Measurements from ENCODE around the gene OR51A7.
"Not testable (repeated sequence)": the region's sequence is repeated elsewhere in the genome, so short reads cannot be mapped to it uniquely, and the experiment has no call there.

OR51A7 gene

GRCh38 chr11:4903484-4903883, at the start of gene OR51A7:
Gene OR51A7 (plus strand): TSS chr11:4903783. CDS start chr11:4907370, 3,587 bp downstream.
- ATAC-seq (replicated peaks; ENCODE audit: extremely low read depth, poor library complexity, severe bottlenecking) (no peak), DNase-seq (ENCODE audit: low spot score in 2 of 2) (no peak)
- Mint-ChIP-seq H3K4me1 (no peaks in the 10 kb centered on the region), H3K27ac (ENCODE audit: low read depth) (no peak within 1 kb of the TSS), H3K27me3 (no peaks in the 10 kb centered on the region), H3K9me3 (peaks cover 5% of the 10 kb centered on the region), H3K36me3 (ENCODE audit: insufficient read depth) (no peaks in the 10 kb centered on the region), H3K4me3 (no peak within 1 kb of the TSS)

DNA sequence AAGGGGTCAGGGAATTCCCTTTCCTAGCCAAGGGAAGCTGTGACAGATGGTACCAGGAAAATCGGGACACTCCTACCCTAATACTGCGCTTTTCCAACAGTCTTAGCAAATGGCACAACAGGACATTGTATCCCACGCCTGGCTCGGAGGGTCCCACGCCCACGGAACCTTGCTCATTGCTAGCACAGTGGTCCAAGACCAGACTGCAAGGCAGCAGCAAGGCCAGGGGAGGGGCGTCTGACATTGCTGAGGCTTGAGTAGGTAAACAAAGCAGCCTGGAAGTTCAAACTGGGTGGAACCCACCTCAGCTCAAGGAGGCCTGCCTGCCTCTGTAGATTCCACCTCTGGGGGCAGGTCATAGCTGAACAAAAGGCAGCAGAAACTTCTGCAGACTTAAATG, 49.3 kb upstream of the OR51A7 start:
- not testable (repeated sequence) for DNase-seq (ENCODE audit: low spot score in 2 of 2); H3K36me3 Mint-ChIP-seq (ENCODE audit: insufficient read depth); H3K27ac Mint-ChIP-seq (ENCODE audit: low read depth); ATAC-seq (replicated peaks; ENCODE audit: extremely low read depth, poor library complexity, severe bottlenecking); H3K27me3 Mint-ChIP-seq; H3K9me3 Mint-ChIP-seq; H3K4me1 Mint-ChIP-seq; H3K4me3 Mint-ChIP-seq

DNA sequence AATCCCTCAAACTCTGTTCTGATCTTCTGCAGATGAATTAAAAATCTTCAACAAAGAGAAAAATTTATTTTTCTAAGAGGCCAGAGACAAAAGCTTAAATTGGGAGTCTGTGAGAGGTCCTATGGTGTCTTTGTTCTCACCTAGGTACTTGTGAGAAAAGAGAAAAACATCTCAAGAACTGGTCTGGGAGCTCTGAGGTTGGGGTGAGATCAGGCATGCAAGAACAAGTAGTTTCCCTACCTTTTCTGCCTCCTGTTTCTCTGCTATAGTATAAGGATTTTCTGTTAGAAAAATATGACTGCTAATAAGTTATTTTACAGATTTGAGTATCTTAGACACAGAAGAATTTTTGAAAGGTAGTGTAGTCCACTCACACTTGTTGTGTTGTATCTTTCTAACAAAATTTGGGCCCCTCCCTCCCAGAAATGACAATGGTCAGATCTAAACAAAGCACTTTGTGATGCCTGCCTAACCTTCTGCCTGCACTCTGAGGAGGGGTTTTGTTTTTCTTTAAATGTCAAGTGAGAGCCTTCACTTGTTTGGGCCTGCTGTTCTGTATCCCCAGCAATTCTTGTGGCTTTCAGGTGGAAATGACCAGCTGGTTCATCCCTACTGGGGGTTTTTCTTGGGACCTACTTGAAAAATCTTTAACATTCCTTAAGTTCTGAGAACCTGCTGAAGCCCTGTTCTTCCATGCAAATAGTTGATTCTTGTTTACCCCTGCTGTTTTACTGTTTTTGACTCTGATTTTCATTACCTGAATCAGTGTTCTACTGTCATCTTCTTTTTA, 40.9 kb upstream of the OR51A7 start:
- H3K27me3 Mint-ChIP-seq, result no peaks in the 10 kb centered on the region
- H3K36me3 Mint-ChIP-seq (ENCODE audit: insufficient read depth), result no peaks in the 10 kb centered on the region
- ATAC-seq (replicated peaks; ENCODE audit: extremely low read depth, poor library complexity, severe bottlenecking) (no peak), DNase-seq (ENCODE audit: low spot score in 2 of 2) (no peak)
- H3K9me3 Mint-ChIP-seq, result peaks cover 10% of the 10 kb centered on the region
- H3K4me1 Mint-ChIP-seq, result no peaks in the 10 kb centered on the region
- no peak overlapping the region for H3K4me3 Mint-ChIP-seq
- H3K27ac Mint-ChIP-seq (ENCODE audit: low read depth), result no peak overlapping the region

- ATAC-seq (replicated peaks; ENCODE audit: extremely low read depth, poor library complexity, severe bottlenecking) (no peak), DNase-seq (ENCODE audit: low spot score in 2 of 2) (no peak)
- Mint-ChIP-seq H3K27me3 (no peaks in the 10 kb centered on the region), H3K36me3 (ENCODE audit: insufficient read depth) (no peaks in the 10 kb centered on the region), H3K4me1 (no peaks in the 10 kb centered on the region), H3K27ac (ENCODE audit: low read depth) (no peak overlapping the region), H3K9me3 (peaks cover 10% of the 10 kb centered on the region), H3K4me3 (no peak overlapping the region)
Measured at GRCh38 chr11:4863876-4864275, 39.7 kb upstream of the OR51A7 start.

GRCh38 chr11:4865855-4866254, 37.7 kb upstream of the OR51A7 start:
- Mint-ChIP-seq H3K27me3 (no peaks in the 10 kb centered on the region), H3K36me3 (ENCODE audit: insufficient read depth) (no peaks in the 10 kb centered on the region), H3K27ac (ENCODE audit: low read depth) (no peak overlapping the region), H3K9me3 (no peaks in the 10 kb centered on the region), H3K4me3 (no peak overlapping the region), H3K4me1 (no peaks in the 10 kb centered on the region)
- ATAC-seq (replicated peaks; ENCODE audit: extremely low read depth, poor library complexity, severe bottlenecking), result no peak
- DNase-seq (ENCODE audit: low spot score in 2 of 2), result no peak

DNA sequence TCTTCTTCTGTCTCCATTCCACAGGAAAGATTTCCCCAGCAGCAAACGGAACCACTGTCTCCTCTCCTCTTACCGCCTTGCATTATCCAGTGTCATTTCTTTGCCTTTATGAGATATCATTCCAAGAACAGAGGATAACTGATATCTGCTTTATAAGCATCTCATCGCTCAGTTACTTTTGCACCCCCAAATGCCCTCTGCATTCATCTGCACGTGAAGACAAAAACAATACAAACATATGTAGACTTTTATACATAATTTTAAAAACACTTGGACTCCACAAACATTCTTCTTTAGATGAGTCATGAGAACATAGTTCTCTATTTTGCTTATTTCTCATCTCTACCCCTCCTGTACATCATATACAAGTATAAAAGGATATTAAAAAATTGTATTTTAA, 22.4 kb upstream of the OR51A7 start:
- H3K4me1 Mint-ChIP-seq, result no peaks in the 10 kb centered on the region
- ATAC-seq (replicated peaks; ENCODE audit: extremely low read depth, poor library complexity, severe bottlenecking), result no peak
- no peak for DNase-seq (ENCODE audit: low spot score in 2 of 2)
- H3K9me3 Mint-ChIP-seq, result no peaks in the 10 kb centered on the region
- no peak overlapping the region for H3K27ac Mint-ChIP-seq (ENCODE audit: low read depth)
- peaks cover 2% of the 10 kb centered on the region for H3K36me3 Mint-ChIP-seq (ENCODE audit: insufficient read depth)
- no peak overlapping the region for H3K4me3 Mint-ChIP-seq
- no peaks in the 10 kb centered on the region for H3K27me3 Mint-ChIP-seq

DNA sequence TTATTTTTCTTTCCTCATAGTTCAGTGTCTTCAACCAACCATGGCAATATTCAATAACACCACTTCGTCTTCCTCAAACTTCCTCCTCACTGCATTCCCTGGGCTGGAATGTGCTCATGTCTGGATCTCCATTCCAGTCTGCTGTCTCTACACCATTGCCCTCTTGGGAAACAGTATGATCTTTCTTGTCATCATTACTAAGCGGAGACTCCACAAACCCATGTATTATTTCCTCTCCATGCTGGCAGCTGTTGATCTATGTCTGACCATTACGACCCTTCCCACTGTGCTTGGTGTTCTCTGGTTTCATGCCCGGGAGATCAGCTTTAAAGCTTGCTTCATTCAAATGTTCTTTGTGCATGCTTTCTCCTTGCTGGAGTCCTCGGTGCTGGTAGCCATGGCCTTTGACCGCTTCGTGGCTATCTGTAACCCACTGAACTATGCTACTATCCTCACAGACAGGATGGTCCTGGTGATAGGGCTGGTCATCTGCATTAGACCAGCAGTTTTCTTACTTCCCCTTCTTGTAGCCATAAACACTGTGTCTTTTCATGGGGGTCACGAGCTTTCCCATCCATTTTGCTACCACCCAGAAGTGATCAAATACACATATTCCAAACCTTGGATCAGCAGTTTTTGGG, 21.6 kb upstream of the OR51A7 start, which contains the start of gene OR51T1:
TSS of gene OR51T1 (plus strand) at position 41 of the 641 bp plus-strand sequence. CDS start at position 41, 0 bp downstream.
- ATAC-seq (replicated peaks; ENCODE audit: extremely low read depth, poor library complexity, severe bottlenecking) (no peak), DNase-seq (ENCODE audit: low spot score in 2 of 2) (no peak)
- no peaks in the 10 kb centered on the region for H3K9me3 Mint-ChIP-seq
- H3K27ac Mint-ChIP-seq (ENCODE audit: low read depth), result no peak within 1 kb of the TSS
- H3K4me1 Mint-ChIP-seq, result no peaks in the 10 kb centered on the region
- H3K27me3 Mint-ChIP-seq, result no peaks in the 10 kb centered on the region
- H3K36me3 Mint-ChIP-seq (ENCODE audit: insufficient read depth), result peaks cover 2% of the 10 kb centered on the region
- no peak within 1 kb of the TSS for H3K4me3 Mint-ChIP-seq

DNA sequence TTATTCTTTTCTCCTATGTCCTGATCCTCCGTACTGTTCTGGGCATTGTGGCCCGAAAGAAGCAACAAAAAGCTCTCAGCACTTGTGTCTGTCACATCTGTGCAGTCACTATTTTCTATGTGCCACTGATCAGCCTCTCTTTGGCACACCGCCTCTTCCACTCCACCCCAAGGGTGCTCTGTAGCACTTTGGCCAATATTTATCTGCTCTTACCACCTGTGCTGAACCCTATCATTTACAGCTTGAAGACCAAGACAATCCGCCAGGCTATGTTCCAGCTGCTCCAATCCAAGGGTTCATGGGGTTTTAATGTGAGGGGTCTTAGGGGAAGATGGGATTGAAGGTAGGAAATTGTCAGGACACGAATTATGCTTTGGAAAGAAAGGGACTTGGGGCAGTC, 21.0 kb upstream of the OR51A7 start:
- no peak for DNase-seq (ENCODE audit: low spot score in 2 of 2)
- Mint-ChIP-seq H3K4me1 (no peaks in the 10 kb centered on the region), H3K27ac (ENCODE audit: low read depth) (no peak overlapping the region), H3K27me3 (no peaks in the 10 kb centered on the region), H3K9me3 (no peaks in the 10 kb centered on the region), H3K36me3 (ENCODE audit: insufficient read depth) (peaks cover 2% of the 10 kb centered on the region), H3K4me3 (no peak overlapping the region)
- ATAC-seq (replicated peaks; ENCODE audit: extremely low read depth, poor library complexity, severe bottlenecking), result no peak

DNA sequence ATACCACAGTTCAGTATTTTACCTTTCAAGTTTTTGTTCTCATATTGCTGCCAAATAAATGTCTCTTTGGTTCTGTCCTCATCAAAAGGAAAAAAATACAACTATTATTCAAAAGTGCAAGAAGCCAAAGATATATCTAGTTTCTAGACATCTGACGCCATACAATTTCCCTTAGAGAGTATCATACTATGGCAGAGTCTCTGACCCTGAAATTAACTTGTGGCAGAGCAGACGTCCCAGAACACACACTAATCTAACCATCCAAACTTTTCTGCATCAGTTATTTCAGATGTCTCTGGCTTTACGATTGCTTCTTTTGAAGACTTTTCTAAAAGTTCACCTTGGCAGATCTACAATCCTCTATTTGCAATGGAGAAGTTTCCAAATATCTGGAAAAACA, 19.2 kb upstream of the OR51A7 start:
- ATAC-seq (replicated peaks; ENCODE audit: extremely low read depth, poor library complexity, severe bottlenecking) (no peak), DNase-seq (ENCODE audit: low spot score in 2 of 2) (no peak)
- H3K4me1 Mint-ChIP-seq, result no peaks in the 10 kb centered on the region
- no peak overlapping the region for H3K4me3 Mint-ChIP-seq
- peaks cover 2% of the 10 kb centered on the region for H3K36me3 Mint-ChIP-seq (ENCODE audit: insufficient read depth)
- no peaks in the 10 kb centered on the region for H3K9me3 Mint-ChIP-seq
- peaks cover 1% of the 10 kb centered on the region for H3K27me3 Mint-ChIP-seq
- no peak overlapping the region for H3K27ac Mint-ChIP-seq (ENCODE audit: low read depth)

GRCh38 chr11:4886186-4886585, 17.4 kb upstream of the OR51A7 start:
- Mint-ChIP-seq H3K27ac (ENCODE audit: low read depth) (no peak overlapping the region), H3K4me1 (no peaks in the 10 kb centered on the region), H3K27me3 (peaks cover 11% of the 10 kb centered on the region), H3K9me3 (peaks cover 6% of the 10 kb centered on the region), H3K4me3 (no peak overlapping the region), H3K36me3 (ENCODE audit: insufficient read depth) (peaks cover 2% of the 10 kb centered on the region)
- no peak for ATAC-seq (replicated peaks; ENCODE audit: extremely low read depth, poor library complexity, severe bottlenecking)
- DNase-seq (ENCODE audit: low spot score in 2 of 2), result no peak

DNA sequence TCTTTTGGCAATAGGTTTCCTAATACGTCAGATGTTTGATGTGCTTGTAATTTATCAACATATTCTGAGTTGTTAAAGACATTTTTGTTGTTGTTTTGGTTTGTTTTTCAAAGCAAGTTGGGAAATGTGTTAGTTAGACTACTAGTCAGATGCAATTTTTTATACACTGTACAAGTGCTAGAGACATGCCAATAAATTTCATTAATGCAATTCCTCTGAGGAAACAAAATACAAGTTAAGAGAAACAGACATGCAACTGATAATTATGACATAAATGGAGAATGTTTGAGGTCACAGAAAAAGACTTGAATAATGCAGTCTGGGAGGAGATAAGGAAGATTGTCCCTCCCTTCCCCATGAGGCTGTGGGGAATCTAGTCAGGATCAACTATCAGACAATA, 16.0 kb upstream of the OR51A7 start:
- no peaks in the 10 kb centered on the region for H3K4me1 Mint-ChIP-seq
- H3K4me3 Mint-ChIP-seq, result no peak overlapping the region
- peaks cover 11% of the 10 kb centered on the region for H3K27me3 Mint-ChIP-seq
- ATAC-seq (replicated peaks; ENCODE audit: extremely low read depth, poor library complexity, severe bottlenecking), result no peak
- no peak for DNase-seq (ENCODE audit: low spot score in 2 of 2)
- H3K27ac Mint-ChIP-seq (ENCODE audit: low read depth), result no peak overlapping the region
- peaks cover 2% of the 10 kb centered on the region for H3K36me3 Mint-ChIP-seq (ENCODE audit: insufficient read depth)
- peaks cover 6% of the 10 kb centered on the region for H3K9me3 Mint-ChIP-seq

DNA sequence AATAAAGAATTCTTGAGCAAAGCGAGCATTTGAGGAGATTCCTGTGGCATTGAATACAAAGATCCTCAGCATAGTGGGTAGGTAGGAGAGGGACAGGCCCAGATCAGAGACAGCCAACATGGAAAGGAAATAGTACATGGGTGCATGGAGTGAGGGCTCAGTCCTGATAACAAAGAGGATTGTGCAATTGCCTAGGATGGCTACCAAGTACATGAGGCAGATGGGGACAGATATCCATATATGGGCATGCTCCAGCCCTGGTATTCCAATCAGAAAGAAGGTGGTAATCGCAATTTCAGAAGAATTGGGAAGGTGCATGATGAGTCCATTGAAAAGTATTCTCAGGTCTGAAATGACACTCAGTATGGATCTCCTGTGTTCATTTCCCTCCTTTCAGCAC, 13.3 kb upstream of the OR51A7 start:
- DNase-seq (ENCODE audit: low spot score in 2 of 2) (no peak), ATAC-seq (replicated peaks; ENCODE audit: extremely low read depth, poor library complexity, severe bottlenecking) (no peak)
- Mint-ChIP-seq H3K4me1 (no peaks in the 10 kb centered on the region), H3K27ac (ENCODE audit: low read depth) (no peak overlapping the region), H3K4me3 (no peak overlapping the region), H3K9me3 (peaks cover 6% of the 10 kb centered on the region), H3K27me3 (peaks cover 11% of the 10 kb centered on the region), H3K36me3 (ENCODE audit: insufficient read depth) (peaks cover 2% of the 10 kb centered on the region)

DNA sequence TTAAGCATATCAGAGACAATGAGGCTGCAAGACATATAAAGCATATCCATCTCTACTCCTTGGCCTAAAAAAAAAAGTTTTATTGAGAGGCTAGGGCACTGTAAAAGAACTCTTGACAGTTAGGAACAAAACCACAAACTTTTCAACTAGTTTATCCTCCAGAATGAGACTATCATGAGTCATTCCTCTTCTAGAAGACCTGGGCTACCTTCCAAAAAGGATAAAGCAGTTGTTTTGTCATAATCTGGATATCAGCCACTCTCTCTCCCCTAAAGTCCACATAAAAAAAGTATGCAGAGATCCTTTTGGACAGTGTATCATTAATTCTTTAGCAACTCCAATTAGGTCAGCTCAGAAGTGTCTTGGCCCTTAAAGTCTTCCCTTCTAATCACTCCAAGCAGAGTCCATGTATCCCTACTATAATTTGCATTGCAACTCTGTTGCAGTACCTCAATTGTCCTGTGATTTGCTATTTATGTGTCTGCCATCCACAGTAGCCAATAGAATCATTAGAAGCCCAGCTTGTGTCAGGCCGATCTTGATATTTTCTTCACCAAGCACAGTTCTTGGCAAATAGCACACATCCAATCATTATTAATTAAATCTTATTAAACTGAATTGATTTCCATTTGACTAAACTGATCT, 11.5 kb upstream of the OR51A7 start:
- Mint-ChIP-seq H3K27ac (ENCODE audit: low read depth) (no peak overlapping the region), H3K27me3 (peaks cover 11% of the 10 kb centered on the region), H3K4me1 (no peaks in the 10 kb centered on the region), H3K36me3 (ENCODE audit: insufficient read depth) (no peaks in the 10 kb centered on the region), H3K4me3 (no peak overlapping the region), H3K9me3 (peaks cover 6% of the 10 kb centered on the region)
- ATAC-seq (replicated peaks; ENCODE audit: extremely low read depth, poor library complexity, severe bottlenecking), result no peak
- no peak for DNase-seq (ENCODE audit: low spot score in 2 of 2)
